ENCODE data around the gene CPNE4.

CPNE4 gene

GRCh38 chr3:131616719-131617118, 418.1 kb downstream of the CPNE4 start:
- H3K4me3 ChIP-seq (ENCODE audit: low read depth, low read length) = no peak overlapping the region
- CTCF ChIA-PET = no interaction called here
- POLR2A ChIA-PET = no interaction called here
- TF ChIP-seq, protein P1, sequence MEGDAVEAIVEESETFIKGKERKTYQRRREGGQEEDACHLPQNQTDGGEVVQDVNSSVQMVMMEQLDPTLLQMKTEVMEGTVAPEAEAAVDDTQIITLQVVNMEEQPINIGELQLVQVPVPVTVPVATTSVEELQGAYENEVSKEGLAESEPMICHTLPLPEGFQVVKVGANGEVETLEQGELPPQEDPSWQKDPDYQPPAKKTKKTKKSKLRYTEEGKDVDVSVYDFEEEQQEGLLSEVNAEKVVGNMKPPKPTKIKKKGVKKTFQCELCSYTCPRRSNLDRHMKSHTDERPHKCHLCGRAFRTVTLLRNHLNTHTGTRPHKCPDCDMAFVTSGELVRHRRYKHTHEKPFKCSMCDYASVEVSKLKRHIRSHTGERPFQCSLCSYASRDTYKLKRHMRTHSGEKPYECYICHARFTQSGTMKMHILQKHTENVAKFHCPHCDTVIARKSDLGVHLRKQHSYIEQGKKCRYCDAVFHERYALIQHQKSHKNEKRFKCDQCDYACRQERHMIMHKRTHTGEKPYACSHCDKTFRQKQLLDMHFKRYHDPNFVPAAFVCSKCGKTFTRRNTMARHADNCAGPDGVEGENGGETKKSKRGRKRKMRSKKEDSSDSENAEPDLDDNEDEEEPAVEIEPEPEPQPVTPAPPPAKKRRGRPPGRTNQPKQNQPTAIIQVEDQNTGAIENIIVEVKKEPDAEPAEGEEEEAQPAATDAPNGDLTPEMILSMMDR (IDR thresholded peaks at IDR 0.05; ENCODE audit: insufficient read depth, low read length, missing control alignments) = no peak
- DNase-seq (ENCODE audit: low read depth, low spot score) = no peak

GRCh38 chr3:131612745-131613144, 422.1 kb downstream of the CPNE4 start:
- TF ChIP-seq, protein P1 (IDR thresholded peaks at IDR 0.05; ENCODE audit: insufficient read depth, low read length, missing control alignments) = no peak
- CTCF ChIA-PET = no interaction called here
- DNase-seq (ENCODE audit: low read depth, low spot score) = no peak

GRCh38 chr3:131610174-131610573, 424.6 kb downstream of the CPNE4 start:
- POLR2A ChIA-PET = no interaction called here
- DNase-seq (ENCODE audit: low read depth, low spot score) = no peak
- CTCF ChIA-PET = no interaction called here
- TF ChIP-seq, protein P1 (IDR thresholded peaks at IDR 0.05; ENCODE audit: insufficient read depth, low read length, missing control alignments) = no peak
- H3K4me3 ChIP-seq (ENCODE audit: low read depth, low read length) = no peak overlapping the region

More at GRCh38 chr3:131612745-131613144, 422.1 kb downstream of the CPNE4 start:
- POLR2A ChIA-PET = no interaction called here
- H3K4me3 ChIP-seq (ENCODE audit: low read depth, low read length) = no peak overlapping the region

DNA sequence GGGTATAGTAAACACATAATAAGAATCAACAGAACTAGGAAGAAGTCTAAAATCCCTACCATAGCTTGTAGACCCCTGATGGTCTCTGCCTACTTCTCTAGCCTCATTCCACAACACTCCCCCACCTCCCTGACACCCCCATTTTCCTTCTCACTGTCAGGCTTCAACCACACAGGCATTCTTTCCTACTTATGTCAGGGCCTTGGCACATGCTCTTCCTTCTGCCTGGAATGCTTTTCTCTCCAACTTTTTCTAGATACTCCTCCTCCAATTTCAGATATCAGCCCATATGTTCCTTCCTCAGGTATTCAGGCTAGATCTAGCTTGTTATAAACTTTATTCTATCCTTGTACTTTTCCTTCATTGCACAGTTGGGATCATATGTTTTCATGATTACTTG, 426.1 kb downstream of the CPNE4 start:
- TF ChIP-seq, protein P1 (IDR thresholded peaks at IDR 0.05; ENCODE audit: insufficient read depth, low read length, missing control alignments) = no peak
- no peak overlapping the region for H3K4me3 ChIP-seq (ENCODE audit: low read depth, low read length)
- ChIA-PET CTCF (no interaction called here), POLR2A (no interaction called here)
- DNase-seq (ENCODE audit: low read depth, low spot score) = no peak

GRCh38 chr3:131608296-131608695, 426.5 kb downstream of the CPNE4 start:
- ChIA-PET POLR2A (no interaction called here), CTCF (no interaction called here)

DNA sequence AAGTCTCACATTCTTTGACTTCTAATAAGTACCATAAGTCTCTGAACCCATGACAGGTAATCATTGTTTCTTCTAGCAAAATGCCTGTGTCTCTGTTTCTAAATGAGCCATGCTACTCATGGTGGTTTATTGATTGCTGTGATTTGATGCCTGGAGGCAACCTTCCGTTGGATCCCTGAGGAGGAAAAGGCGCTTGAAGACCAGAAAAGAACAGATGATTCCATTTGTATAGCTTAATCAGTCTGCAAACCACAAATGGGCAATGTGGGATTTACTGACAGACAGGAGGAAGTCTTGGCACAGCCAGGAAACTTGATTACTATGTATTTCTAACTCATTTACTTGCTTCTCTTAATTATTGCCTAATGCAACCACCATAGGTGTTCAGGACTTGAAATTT, 428.9 kb downstream of the CPNE4 start:
- POLR2A ChIA-PET = no interaction called here

More at GRCh38 chr3:131608296-131608695, 426.5 kb downstream of the CPNE4 start:
- no peak overlapping the region for H3K4me3 ChIP-seq (ENCODE audit: low read depth, low read length)
- TF ChIP-seq, protein P1 (IDR thresholded peaks at IDR 0.05; ENCODE audit: insufficient read depth, low read length, missing control alignments) = no peak
- DNase-seq (ENCODE audit: low read depth, low spot score) = no peak

More for the DNA sequence above, 428.9 kb downstream of the CPNE4 start:
- DNase-seq (ENCODE audit: low read depth, low spot score) = no peak
- no peak overlapping the region for H3K4me3 ChIP-seq (ENCODE audit: low read depth, low read length)
- TF ChIP-seq, protein P1 (IDR thresholded peaks at IDR 0.05; ENCODE audit: insufficient read depth, low read length, missing control alignments) = no peak
- CTCF ChIA-PET = no interaction called here

All from AG04449 (cell line).